Measurements from ENCODE around the gene UBLCP1.
"Not testable (repeated sequence)": the region's sequence is repeated elsewhere in the genome, so short reads cannot be mapped to it uniquely, and the experiment has no call there.

UBLCP1 gene
- total RNA-seq = 10.1 to 31.6 reads per million in 2 donors

GRCh38 chr5:159262859-159263568 lies at the start of gene UBLCP1:
Gene UBLCP1, plus strand, starts transcription at chr5:159263290. Its CDS starts 5,626 bp downstream, at chr5:159268916.
- peak; percentile 64 for DNase-seq

GRCh38 chr5:159214486-159215271 lies 48.4 kb upstream of the UBLCP1 start:
- DNase-seq = no peak

- DNase-seq = no peak
Measured at GRCh38 chr5:159215886-159216285, 47.2 kb upstream of the UBLCP1 start.

GRCh38 chr5:159216454-159216853 lies 46.6 kb upstream of the UBLCP1 start:
- DNase-seq = no peak

- no peak for DNase-seq
Measured at GRCh38 chr5:159217236-159217635, 45.9 kb upstream of the UBLCP1 start.

GRCh38 chr5:159218595-159219023 lies 44.5 kb upstream of the UBLCP1 start:
- no peak for DNase-seq

GRCh38 chr5:159220206-159220605 lies 42.9 kb upstream of the UBLCP1 start:
- no peak for DNase-seq

GRCh38 chr5:159223469-159223868 lies 39.6 kb upstream of the UBLCP1 start:
- DNase-seq = no peak

GRCh38 chr5:159224471-159224870 lies 38.6 kb upstream of the UBLCP1 start:
- no peak for DNase-seq

- no peak for DNase-seq
Measured at GRCh38 chr5:159226451-159226850, 36.6 kb upstream of the UBLCP1 start.

- DNase-seq = no peak
Measured at GRCh38 chr5:159227452-159227851, 35.6 kb upstream of the UBLCP1 start.

- DNase-seq = not testable (repeated sequence)
Measured at GRCh38 chr5:159228097-159228496, 35.0 kb upstream of the UBLCP1 start.

- DNase-seq = no peak
Measured at GRCh38 chr5:159230657-159231056, 32.4 kb upstream of the UBLCP1 start.

GRCh38 chr5:159231167-159231566 lies 31.9 kb upstream of the UBLCP1 start:
- no peak for DNase-seq

GRCh38 chr5:159235871-159236520 lies 27.1 kb upstream of the UBLCP1 start:
- not testable (repeated sequence) for DNase-seq

- DNase-seq = no peak
Measured at GRCh38 chr5:159240301-159240870, 22.7 kb upstream of the UBLCP1 start.

- DNase-seq = no peak
Measured at GRCh38 chr5:159241946-159242552, 21.0 kb upstream of the UBLCP1 start.

GRCh38 chr5:159242656-159243055 lies 20.4 kb upstream of the UBLCP1 start:
- no peak for DNase-seq

- DNase-seq = no peak
Measured at GRCh38 chr5:159243385-159243784, 19.7 kb upstream of the UBLCP1 start.

GRCh38 chr5:159244163-159244562 lies 18.9 kb upstream of the UBLCP1 start:
- no peak for DNase-seq

GRCh38 chr5:159244890-159245289 lies 18.2 kb upstream of the UBLCP1 start:
- no peak for DNase-seq

GRCh38 chr5:159249158-159249557 lies 13.9 kb upstream of the UBLCP1 start:
- no peak for DNase-seq

GRCh38 chr5:159252195-159252594 lies 10.9 kb upstream of the UBLCP1 start:
- no peak for DNase-seq

Data from T-helper 9 cell (primary cell).